HG02588 (cell line): ENCODE measurements around the gene FAHD1.

Experiments
- ATAC-seq: cut with Tn5 transposase; IDR thresholded peaks from one replicate; pipeline ENCODE4 v1.9.1; 2021; ENCODE audit warnings: mild to moderate bottlenecking, moderate library complexity; ENCODE audit not compliant: unreplicated experiment

Gene FAHD1

DNA sequence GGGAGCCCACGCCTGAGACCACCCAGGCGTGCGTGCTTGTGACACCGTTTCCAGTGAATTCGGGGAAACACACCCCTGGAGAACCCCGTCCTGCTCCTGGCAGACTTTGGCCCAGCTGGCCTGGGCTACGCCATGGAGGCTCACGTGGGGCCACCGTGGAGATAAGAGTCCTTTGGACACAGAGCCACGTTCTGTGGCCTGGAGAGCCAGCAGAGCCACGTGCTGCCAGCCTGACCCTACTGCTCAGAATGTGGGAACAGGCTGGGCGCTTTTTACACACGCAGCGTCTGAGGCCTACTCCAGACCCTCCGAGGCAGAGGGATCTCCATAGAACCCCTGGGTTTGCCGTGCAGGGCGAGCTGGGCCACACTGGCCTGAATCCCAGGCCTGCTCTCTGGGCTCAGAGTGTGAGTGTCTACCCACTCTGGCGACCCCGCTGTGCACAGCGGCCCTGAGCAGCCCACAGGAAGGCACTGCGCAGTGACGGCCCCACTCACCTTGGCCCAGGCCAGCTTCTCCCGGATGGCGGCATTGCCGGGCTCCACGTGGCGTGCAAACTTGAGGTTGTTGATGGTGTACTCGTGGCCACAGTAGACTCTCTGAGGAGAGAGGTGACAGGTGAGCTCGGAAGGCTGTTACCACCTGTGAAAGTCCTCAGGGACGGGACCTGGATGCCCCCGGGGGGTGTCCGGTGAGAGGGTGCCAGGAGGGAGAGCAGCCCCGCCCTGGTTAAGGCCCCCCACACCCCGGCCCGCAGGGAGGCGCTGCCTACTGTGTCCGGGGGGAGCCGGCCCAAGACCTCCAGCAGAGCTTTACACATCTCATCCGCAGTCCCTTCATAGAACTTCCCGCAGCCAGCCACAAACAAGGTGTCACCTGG is 10.4 kb upstream of the FAHD1 start:
- ATAC-seq: no peak

GRCh38 chr16:1817276-1817589 is 9.8 kb upstream of the FAHD1 start:
- no peak for ATAC-seq

GRCh38 chr16:1817716-1818115 is 9.3 kb upstream of the FAHD1 start:
- ATAC-seq: no peak

DNA sequence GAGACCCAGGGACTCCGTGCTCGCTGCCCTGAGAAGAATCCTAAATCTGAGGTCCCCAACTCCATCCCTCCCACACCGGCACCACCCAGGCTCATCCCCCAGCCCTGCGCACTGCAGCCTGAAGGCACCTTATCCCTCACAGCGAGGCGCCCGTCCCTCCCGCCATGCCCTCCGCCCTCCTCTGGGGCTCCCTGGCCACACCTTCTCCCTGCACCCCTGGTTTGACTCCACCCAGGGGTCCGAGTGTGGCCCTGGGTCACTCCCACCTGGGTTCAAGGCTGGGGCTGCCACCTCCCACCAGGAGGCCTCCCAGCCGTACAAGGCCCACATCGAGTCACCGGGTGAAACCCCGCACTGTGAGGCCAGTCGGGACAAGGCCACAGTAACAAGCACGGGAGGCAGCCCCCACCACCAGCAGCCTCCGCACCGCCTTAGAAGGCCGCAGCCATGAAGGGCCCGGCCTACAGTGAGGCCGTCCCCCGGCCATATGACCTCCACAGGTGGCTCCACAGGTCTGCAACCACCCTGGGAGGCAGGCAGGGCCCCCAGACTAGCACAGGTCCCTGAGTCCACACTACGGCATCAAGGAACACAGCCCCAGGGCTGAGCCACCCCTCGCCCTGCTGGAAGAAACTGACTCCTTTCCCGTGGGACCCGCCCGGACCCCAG is 8.7 kb upstream of the FAHD1 start:
- ATAC-seq: no peak

- no peak for ATAC-seq
These were observed 8.0 kb upstream of the FAHD1 start for GRCh38 chr16:1818873-1819525.

- ATAC-seq: no peak
These were observed 7.4 kb upstream of the FAHD1 start for GRCh38 chr16:1819611-1820010.

- no peak for ATAC-seq
These were observed 6.7 kb upstream of the FAHD1 start for GRCh38 chr16:1820096-1820945.

DNA sequence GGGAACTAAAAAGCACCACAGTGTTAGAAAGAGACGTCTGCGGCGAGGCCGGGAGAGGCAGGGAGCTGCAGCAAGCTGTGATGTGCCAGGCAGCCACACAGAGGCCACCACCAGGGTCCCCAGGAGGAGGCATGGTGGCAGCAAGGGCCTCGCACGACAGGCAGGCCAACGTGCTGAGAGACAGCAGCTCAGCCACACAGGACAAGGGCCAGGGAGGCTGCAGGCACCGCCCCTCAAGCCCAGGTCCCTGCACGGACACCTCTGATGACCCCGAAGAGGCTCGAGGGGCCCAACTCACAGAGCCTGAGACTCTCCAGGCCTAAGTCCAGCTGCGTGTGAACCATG is 6.1 kb upstream of the FAHD1 start:
- no peak for ATAC-seq

DNA sequence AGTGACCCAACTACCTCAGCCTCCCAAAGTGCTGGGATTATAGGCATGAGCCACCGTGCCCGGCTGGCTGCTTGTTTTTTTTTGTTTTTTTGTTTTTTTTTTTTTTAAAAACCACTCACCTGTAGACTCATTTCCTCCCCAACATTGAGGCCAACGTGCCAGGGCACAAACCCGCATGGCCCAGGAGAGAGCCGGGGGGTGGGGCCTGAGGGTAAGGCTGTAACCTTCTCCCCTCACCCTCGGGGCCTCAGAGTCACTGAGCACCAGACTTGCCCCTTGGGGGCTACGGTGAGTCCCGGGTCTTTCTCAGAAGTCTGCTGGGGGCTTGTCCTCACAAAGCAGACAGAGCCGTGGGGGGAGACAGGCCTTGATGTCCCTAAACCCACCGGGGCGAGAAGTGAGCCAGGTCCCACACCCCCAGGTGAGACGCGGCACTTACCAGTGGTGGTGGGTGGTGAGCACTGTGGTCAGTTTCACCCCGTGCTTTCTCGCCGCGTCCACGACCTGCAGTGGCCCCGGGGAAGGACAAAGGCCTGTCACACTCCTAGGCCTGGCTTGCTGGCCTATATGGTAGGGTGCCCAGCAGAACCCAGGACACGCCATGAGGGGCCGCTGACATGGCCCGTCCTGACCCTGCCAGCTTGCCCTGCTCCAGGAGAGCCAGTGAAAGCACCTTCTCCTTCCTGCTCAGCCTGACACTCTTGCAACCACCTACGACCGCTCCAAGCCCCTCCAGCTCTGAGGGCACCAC is 5.0 kb upstream of the FAHD1 start:
- ATAC-seq: no peak

DNA sequence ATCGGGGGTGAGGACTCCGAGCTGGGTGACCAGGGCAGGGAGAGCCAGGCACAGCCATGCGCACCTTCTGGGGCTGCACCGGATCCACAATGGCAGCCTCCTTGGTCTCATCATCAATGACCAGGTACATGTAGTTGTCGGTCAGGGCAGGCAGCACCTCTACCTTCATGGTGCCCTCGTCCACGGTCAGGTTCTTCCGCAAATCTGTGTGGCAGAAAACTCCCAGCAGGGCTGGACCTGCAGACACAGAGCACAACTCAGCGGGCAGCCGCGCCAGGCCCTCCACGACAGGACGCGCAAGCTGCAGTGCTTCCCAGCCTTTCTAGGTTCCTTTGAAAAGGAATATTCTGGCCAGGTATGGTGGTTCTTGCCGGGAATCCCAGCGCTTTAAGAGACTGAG is 4.2 kb upstream of the FAHD1 start:
- ATAC-seq: no peak

GRCh38 chr16:1823821-1824220 is 3.2 kb upstream of the FAHD1 start:
- ATAC-seq: no peak

- no peak for ATAC-seq
These were observed 1.6 kb upstream of the FAHD1 start for GRCh38 chr16:1825381-1825863.

GRCh38 chr16:1825864-1826690 is 929 bp upstream of the FAHD1 start:
- ATAC-seq: peak; percentile 42

GRCh38 chr16:1828645-1829410 is 1.8 kb downstream of the FAHD1 start:
- no peak for ATAC-seq

- ATAC-seq: no peak
These were observed 3.2 kb downstream of the FAHD1 start for GRCh38 chr16:1830213-1830612.

DNA sequence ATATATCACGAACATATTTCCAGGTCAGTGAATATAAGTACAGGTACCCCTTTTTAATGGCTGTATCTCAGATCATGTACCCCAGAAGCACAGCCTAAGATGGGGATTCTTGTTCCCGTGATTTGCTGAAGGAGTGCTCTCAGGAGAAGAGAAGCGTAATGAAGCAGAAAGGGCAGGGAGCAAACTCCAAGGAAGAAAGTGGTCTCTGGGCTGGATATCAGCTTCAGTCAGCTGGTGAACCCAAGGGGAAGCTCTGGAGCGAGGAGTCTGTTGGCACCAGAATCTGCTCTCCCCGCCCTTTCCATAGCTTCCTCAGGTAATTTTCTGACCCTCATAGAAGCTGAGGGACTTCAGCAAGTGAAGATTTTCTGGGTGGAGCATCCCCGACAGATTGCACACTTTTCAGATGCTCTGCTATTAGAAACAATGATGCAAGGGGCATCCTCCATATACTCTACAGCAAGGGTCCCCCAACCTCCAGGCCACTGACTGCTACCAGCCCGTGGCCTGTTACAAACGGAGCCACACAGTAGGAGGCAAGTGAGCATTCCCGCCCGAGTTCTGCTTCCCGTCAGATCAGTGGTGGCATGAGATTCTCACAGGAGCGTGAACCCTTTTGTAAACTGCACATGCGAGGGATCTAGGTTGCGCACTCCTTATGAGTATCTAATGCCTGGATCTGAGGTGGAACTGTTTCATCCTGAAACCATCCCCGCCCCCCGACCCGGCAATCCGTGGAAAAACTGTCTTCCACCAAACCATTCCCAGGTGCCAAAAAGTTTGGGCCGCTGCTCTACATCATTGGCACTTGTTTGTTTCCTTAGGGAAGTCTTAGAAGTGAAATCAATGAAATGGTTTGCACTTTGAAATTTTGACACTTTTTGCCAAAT is 4.4 kb downstream of the FAHD1 start:
- no peak for ATAC-seq

DNA sequence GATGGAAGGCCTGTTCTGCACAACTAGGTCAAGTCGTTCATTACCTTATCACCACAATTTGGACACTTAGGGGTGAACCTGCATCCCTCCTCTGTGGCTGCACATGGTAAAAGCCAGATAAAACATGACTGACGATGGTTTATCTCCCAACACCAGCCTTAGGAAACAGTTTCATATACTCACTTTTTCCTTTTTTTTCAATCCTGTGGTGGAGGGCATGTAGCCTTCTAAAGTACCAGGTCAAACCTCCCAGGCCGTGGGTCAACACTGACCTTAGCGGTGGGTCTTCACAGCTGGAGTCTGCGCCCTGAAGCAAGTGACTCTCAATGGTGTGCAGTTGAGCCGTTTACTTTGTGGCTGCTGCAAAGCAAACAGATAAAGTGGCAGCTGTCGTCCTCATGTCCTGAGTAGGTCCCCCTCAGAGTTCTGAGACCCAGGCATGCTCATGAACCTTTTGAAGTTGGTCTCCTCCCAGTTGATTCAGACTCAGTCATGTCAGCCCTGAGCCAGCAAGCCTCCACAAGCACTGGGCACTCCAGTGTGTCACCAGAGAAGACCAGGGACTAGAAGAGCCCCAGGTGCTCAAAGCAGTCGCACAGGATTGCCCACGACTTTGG is 5.9 kb downstream of the FAHD1 start:
- ATAC-seq: no peak
